Vagina (tissue), 2 donors: ENCODE results near the gene OGDH. TPM values are rescaled to one million over a fixed set of nuclear protein-coding genes. Genes with fewer than 3 reads are reported as not detected.
A peak's percentile ranks its signal among the peaks of the same experiment; 100 is the strongest.

ENCODE experiments used
- DNase-seq, 2 donors: peaks; one replicate each; pipeline ENCODE4 v3.0.0-alpha.2; 2017; ENCODE audit errors: extremely low spot score in 2 of 2
- H3K27ac ChIP-seq: fragments of 200-600 bp; sonication (generic); one replicate; pipeline ENCODE4 v1.5.1; 2019
- H3K27me3 ChIP-seq: fragments of 200-600 bp; sonication (generic); one replicate; pipeline ENCODE4 v1.5.1; 2019
- H3K36me3 ChIP-seq, 2 donors: fragments of 200-600 bp; sonication (generic); one replicate each; pipeline ENCODE4 v1.5.1; 2017 to 2019
- H3K4me1 ChIP-seq: fragments of 200-600 bp; sonication (generic); one replicate; pipeline ENCODE4 v1.5.1; 2019
- H3K4me3 ChIP-seq, 2 donors: fragments of 200-600 bp; sonication (generic); 1 replicate in 1 of 2; 2 replicates in 1 of 2; pipeline ENCODE4 v1.5.1; 2016 to 2019
- H3K9me3 ChIP-seq: fragments of 200-600 bp; sonication (generic); one replicate; pipeline ENCODE4 v1.5.1; 2019
- POLR2A ChIP-seq, 2 donors: fragments of 450-650 bp; IDR thresholded peaks; one replicate each; pipeline ENCODE4 v1.6.1; 2017; ENCODE audit warnings: antibody characterized with exemption in 2 of 2, mild to moderate bottlenecking in 2 of 2, moderate library complexity in 2 of 2
- POLR2AphosphoS5 ChIP-seq, 2 donors: sonication (generic); formaldehyde crosslinking; IDR thresholded peaks; one replicate each; pipeline ENCODE4 v1.9.0; 2017; ENCODE audit warnings: antibody characterized with exemption in 2 of 2, mild to moderate bottlenecking in 2 of 2, low read depth in 1 of 2; ENCODE audit not compliant: insufficient read depth in 1 of 2
- intact Hi-C: fragments of 100-400 bp; cut with DNase I; formaldehyde crosslinking; loops from one replicate; pipeline ENCODE4 v1.15.1; 2023
- total RNA-seq: library from RNA; depleted of rRNA; stranded (reverse); fragments of >200 nt; gene quantifications from one replicate; pipeline ENCODE4 v1.2.3, GENCODE V29; 2016
- TF ChIP-seq, protein P1 (sequence below), 3 experiments: fragments of 450-650 bp in 2 of 3; fragments of 200-600 bp in 1 of 3; sonication (generic) in 1 of 3; IDR thresholded peaks; one replicate each; pipeline ENCODE4 v1.5.1; 2017 to 2019; ENCODE audit warnings: antibody characterized with exemption in 3 of 3, mild to moderate bottlenecking in 2 of 3, moderate library complexity in 2 of 3

The OGDH gene
- total RNA-seq, 1 donor from 2014 or later, result 80.0 TPM

DNA sequence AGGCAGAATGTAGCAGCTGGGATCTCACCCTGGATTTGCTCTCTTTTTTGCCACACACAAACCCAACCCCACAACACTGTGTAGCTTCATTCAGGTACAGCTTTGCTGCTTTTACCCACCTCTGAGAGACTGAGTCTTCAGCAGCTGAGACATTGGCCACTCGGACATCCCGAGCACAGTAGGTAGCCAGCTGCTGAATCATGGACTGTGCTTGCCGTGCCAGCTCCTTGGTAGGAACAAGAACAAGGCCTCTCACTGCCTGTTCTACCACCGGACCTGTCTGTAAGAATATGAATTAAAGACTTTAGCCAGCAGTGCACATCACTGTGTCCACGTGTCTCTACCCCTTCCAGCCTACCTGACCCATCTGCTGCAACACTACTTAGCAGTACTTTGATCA, 33.7 kb upstream of the OGDH start:
- intact Hi-C loops, result loop anchor here (10.0 kb wide), 1 partner anchor 412 kb away; no protein-coding TSS in a partner anchor
- Histone ChIP-seq H3K27ac (no peak overlapping the region), H3K27me3 (no peaks in the 10 kb centered on the region), H3K36me3 (peaks cover 0 to 57% of the 10 kb centered on the region in 2 donors), H3K4me3 (peak overlapping the region; percentile 86 to 99), H3K9me3 (no peaks in the 10 kb centered on the region), H3K4me1 (peaks cover 35% of the 10 kb centered on the region)
- TF ChIP-seq POLR2A (IDR thresholded peaks at IDR 0.05) (no peak), POLR2AphosphoS5 (IDR thresholded peaks at IDR 0.05; ENCODE audit: insufficient read depth in 1 of 2, low read depth in 1 of 2) (no peak)
- TF ChIP-seq, protein P1, sequence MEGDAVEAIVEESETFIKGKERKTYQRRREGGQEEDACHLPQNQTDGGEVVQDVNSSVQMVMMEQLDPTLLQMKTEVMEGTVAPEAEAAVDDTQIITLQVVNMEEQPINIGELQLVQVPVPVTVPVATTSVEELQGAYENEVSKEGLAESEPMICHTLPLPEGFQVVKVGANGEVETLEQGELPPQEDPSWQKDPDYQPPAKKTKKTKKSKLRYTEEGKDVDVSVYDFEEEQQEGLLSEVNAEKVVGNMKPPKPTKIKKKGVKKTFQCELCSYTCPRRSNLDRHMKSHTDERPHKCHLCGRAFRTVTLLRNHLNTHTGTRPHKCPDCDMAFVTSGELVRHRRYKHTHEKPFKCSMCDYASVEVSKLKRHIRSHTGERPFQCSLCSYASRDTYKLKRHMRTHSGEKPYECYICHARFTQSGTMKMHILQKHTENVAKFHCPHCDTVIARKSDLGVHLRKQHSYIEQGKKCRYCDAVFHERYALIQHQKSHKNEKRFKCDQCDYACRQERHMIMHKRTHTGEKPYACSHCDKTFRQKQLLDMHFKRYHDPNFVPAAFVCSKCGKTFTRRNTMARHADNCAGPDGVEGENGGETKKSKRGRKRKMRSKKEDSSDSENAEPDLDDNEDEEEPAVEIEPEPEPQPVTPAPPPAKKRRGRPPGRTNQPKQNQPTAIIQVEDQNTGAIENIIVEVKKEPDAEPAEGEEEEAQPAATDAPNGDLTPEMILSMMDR (IDR thresholded peaks at IDR 0.05), result no peak
- DNase-seq, result no peak

DNA sequence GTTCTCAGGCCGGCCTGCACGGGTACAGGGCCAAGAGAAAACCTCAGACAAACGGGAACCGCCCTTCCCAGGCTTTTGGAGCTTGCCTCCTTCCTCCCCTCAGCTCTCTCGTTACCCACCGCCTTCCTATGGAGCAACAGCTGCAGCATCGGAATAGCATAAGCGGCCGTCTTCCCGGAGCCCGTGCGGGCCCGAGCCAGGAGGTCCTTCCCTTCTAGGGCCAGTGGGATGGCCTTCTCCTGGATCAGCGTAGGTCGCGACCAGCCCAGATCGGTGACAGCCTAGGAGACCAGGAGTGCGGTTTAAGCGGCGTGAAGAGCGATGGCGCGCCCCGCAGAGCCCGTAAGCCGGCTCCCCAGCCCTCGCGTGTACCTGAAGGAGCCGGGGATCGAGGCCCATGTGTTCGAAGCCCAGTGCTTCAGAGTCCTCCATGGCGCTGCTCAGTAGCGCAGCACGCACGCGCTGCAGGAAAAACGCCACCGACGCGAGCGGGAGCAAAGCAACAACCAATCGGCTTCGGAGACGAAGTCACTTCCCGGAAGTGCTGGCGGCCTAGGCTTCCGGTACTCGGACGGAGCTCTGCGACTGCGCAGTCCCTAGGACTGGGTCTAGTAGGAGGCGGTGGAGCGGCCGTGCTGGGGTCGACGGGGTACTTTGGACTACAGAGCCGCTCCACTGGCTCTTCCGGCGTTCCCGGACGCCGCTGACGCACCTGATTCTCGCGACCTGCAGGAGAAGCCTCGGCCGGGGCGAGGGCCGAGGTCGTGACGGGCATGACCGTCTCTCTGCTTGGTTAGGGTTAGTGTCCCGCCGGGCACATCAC, 32.8 kb upstream of the OGDH start, which contains the start of gene DDX56:
Gene DDX56, minus strand, starts transcription at position 445 of the 823 bp plus-strand sequence. Its CDS starts 13 bp downstream, at position 432.
- TF ChIP-seq POLR2AphosphoS5 (IDR thresholded peaks at IDR 0.05; ENCODE audit: insufficient read depth in 1 of 2, low read depth in 1 of 2), result peak; percentile 98 to 99
- TF ChIP-seq, protein P1 (IDR thresholded peaks at IDR 0.05), result no peak
- peak in 1 of 2 donors; percentile 55 for TF ChIP-seq POLR2A (IDR thresholded peaks at IDR 0.05)
- Histone ChIP-seq H3K9me3 (no peaks in the 10 kb centered on the region), H3K27ac (peak within 1 kb of the TSS; percentile 87), H3K4me1 (peaks cover 35% of the 10 kb centered on the region), H3K27me3 (no peaks in the 10 kb centered on the region), H3K36me3 (peaks cover 0 to 56% of the 10 kb centered on the region in 2 donors), H3K4me3 (peak within 1 kb of the TSS; percentile 86 to 99)
- intact Hi-C loops, result loop anchor here (10.0 kb wide), 1 partner anchor 411 kb away; no protein-coding TSS in a partner anchor
- peak in 1 of 2 donors; percentile 91 for DNase-seq

GRCh38 chr7:44574287-44574872, 32.0 kb upstream of the OGDH start:
- no peaks in the 10 kb centered on the region for H3K27me3 ChIP-seq
- H3K4me1 ChIP-seq, result peaks cover 35% of the 10 kb centered on the region
- peak overlapping the region; percentile 87 for H3K27ac ChIP-seq
- peak overlapping the region; percentile 86 to 99 for H3K4me3 ChIP-seq
- intact Hi-C loops, result loop anchor here (10.0 kb wide), 1 partner anchor 410 kb away; no protein-coding TSS in a partner anchor
- H3K9me3 ChIP-seq, result no peaks in the 10 kb centered on the region
- TF ChIP-seq POLR2AphosphoS5 (IDR thresholded peaks at IDR 0.05; ENCODE audit: insufficient read depth in 1 of 2, low read depth in 1 of 2), result peak in 1 of 2 donors; percentile 6
- TF ChIP-seq POLR2A (IDR thresholded peaks at IDR 0.05), result no peak
- no peak for DNase-seq
- peaks cover 0 to 54% of the 10 kb centered on the region in 2 donors for H3K36me3 ChIP-seq

DNA sequence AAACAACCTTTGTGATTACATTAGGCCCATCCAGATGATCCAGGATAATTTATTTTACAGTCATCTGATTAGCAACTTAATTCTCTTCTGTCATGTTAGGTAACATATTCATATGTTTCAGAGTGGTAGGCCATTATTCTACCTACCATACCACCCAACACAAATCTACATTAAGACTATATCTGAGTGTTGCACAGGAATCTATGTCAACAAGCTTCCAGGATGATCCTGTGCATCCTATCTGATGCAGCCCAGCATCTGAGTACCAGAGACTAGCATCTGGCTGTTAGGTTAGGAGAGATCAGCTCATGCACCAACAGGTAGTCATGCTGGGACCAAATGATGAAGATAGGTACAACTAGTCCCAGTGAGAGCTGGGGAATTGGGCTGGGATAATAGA, 31.4 kb upstream of the OGDH start:
- no peaks in the 10 kb centered on the region for H3K27me3 ChIP-seq
- H3K4me1 ChIP-seq, result peaks cover 37% of the 10 kb centered on the region
- no peak for DNase-seq
- TF ChIP-seq POLR2A (IDR thresholded peaks at IDR 0.05) (no peak), POLR2AphosphoS5 (IDR thresholded peaks at IDR 0.05; ENCODE audit: insufficient read depth in 1 of 2, low read depth in 1 of 2) (no peak)
- TF ChIP-seq, protein P1 (IDR thresholded peaks at IDR 0.05), result no peak
- intact Hi-C loops, result loop anchor here (10.0 kb wide), 1 partner anchor 410 kb away; no protein-coding TSS in a partner anchor
- peaks cover 0 to 52% of the 10 kb centered on the region in 2 donors for H3K36me3 ChIP-seq
- H3K9me3 ChIP-seq, result no peaks in the 10 kb centered on the region
- H3K4me3 ChIP-seq, result no peak overlapping the region
- no peak overlapping the region for H3K27ac ChIP-seq

GRCh38 chr7:44576228-44576627, 30.2 kb upstream of the OGDH start:
- H3K36me3 ChIP-seq, result peaks cover 0 to 44% of the 10 kb centered on the region in 2 donors

More at GRCh38 chr7:44576228-44576627, 30.2 kb upstream of the OGDH start:
- H3K9me3 ChIP-seq, result no peaks in the 10 kb centered on the region
- no peak for DNase-seq
- intact Hi-C loops, result loop anchor here (10.0 kb wide), 1 partner anchor 409 kb away; no protein-coding TSS in a partner anchor
- H3K4me3 ChIP-seq, result no peak overlapping the region
- H3K4me1 ChIP-seq, result peaks cover 49% of the 10 kb centered on the region
- TF ChIP-seq, protein P1 (IDR thresholded peaks at IDR 0.05), result no peak
- no peak for TF ChIP-seq POLR2A (IDR thresholded peaks at IDR 0.05)
- no peak for TF ChIP-seq POLR2AphosphoS5 (IDR thresholded peaks at IDR 0.05; ENCODE audit: insufficient read depth in 1 of 2, low read depth in 1 of 2)
- no peaks in the 10 kb centered on the region for H3K27me3 ChIP-seq
- H3K27ac ChIP-seq, result no peak overlapping the region
